Gastrocnemius medialis (tissue), 4 donors: ENCODE results near the gene CYP19A1. TPM values are rescaled to one million over a fixed set of nuclear protein-coding genes. Genes with fewer than 3 reads are reported as not detected.
A peak's percentile ranks its signal among the peaks of the same experiment; 100 is the strongest.

Source experiments
- ATAC-seq, 2 donors: fragments of 150-250 bp; one replicate each; pipeline ENCODE4 v1.9.1; 2016
- DNase-seq, 2 donors: peaks; one replicate each; pipeline ENCODE4 v3.0.0-alpha.2; 2019
- H3K27ac ChIP-seq, 4 donors: fragments of 200-600 bp; sonication (generic); 1 replicate in 1 of 4; 2 replicates in 3 of 4; pipeline ENCODE4 v1.5.1; 2016 to 2018; ENCODE audit warnings: mild to moderate bottlenecking in 2 of 4, moderate library complexity in 1 of 4
- H3K27me3 ChIP-seq, 3 donors: fragments of 200-600 bp; sonication (generic) in 2 of 3; 1 replicate in 1 of 3; 2 replicates in 2 of 3; pipeline versions ENCODE4 v1.5.1 to v1.6.0; 2016 to 2019; ENCODE audit warnings: mild to moderate bottlenecking in 1 of 3, moderate library complexity in 1 of 3
- H3K36me3 ChIP-seq, 2 donors: fragments of 200-600 bp; sonication (generic) in 1 of 2; one replicate each; pipeline ENCODE4 v1.5.1; 2017 to 2018
- H3K4me1 ChIP-seq, 2 donors: fragments of 200-600 bp; sonication (generic) in 1 of 2; one replicate each; pipeline ENCODE4 v1.5.1; 2016 to 2017; ENCODE audit warnings: mild to moderate bottlenecking in 2 of 2
- H3K4me3 ChIP-seq, 4 donors: fragments of 200-600 bp; sonication (generic) in 3 of 4; 1 replicate in 1 of 4; 2 replicates in 3 of 4; pipeline ENCODE4 v1.5.1; 2016 to 2019; ENCODE audit warnings: mild to moderate bottlenecking in 2 of 4
- H3K9me3 ChIP-seq, 3 donors: fragments of 200-600 bp; sonication (generic) in 2 of 3; 1 replicate in 1 of 3; 2 replicates in 2 of 3; pipeline ENCODE4 v1.5.1; 2016 to 2019
- POLR2A ChIP-seq, 2 donors: fragments of 450-650 bp; IDR thresholded peaks; one replicate each; pipeline ENCODE4 v1.6.1; 2017; ENCODE audit warnings: antibody characterized with exemption in 2 of 2, mild to moderate bottlenecking in 2 of 2, moderate library complexity in 2 of 2
- in situ Hi-C, 4 donors: fragments of 200-750 bp; cut with MboI; loops; one replicate each; pipeline versions ENCODE4 v1.15.0 to v1.8.0; 2017; ENCODE audit warnings: low sequenced_read_pairs in 4 of 4
- intact Hi-C: fragments of 100-400 bp; cut with DNase I; formaldehyde crosslinking; loops from one replicate; pipeline ENCODE4 v1.15.1; 2023; ENCODE audit warnings: low total_unique reads
- total RNA-seq, 4 donors: library from RNA; depleted of rRNA; stranded (reverse); fragments of >200 nt; gene quantifications; one replicate each; pipeline versions ENCODE4 v1.1.0 to v1.2.3, GENCODE V29; 2016
- TF ChIP-seq, protein P1 (sequence below), 5 experiments: fragments of 450-650 bp in 3 of 5; fragments of 200-600 bp in 2 of 5; sonication (generic) in 2 of 5; IDR thresholded peaks in 4 of 5; conservative IDR thresholded peaks in 1 of 5; 1 replicate in 4 of 5; 2 replicates in 1 of 5; pipeline ENCODE4 v1.5.1; 2016 to 2019; ENCODE audit warnings: antibody characterized with exemption in 5 of 5, mild to moderate bottlenecking in 3 of 5, moderate library complexity in 3 of 5

CYP19A1 gene
- total RNA-seq, 4 donors from 2014 or later = 0.68 to 0.75 (median 0.71) TPM; not detected in 1

DNA sequence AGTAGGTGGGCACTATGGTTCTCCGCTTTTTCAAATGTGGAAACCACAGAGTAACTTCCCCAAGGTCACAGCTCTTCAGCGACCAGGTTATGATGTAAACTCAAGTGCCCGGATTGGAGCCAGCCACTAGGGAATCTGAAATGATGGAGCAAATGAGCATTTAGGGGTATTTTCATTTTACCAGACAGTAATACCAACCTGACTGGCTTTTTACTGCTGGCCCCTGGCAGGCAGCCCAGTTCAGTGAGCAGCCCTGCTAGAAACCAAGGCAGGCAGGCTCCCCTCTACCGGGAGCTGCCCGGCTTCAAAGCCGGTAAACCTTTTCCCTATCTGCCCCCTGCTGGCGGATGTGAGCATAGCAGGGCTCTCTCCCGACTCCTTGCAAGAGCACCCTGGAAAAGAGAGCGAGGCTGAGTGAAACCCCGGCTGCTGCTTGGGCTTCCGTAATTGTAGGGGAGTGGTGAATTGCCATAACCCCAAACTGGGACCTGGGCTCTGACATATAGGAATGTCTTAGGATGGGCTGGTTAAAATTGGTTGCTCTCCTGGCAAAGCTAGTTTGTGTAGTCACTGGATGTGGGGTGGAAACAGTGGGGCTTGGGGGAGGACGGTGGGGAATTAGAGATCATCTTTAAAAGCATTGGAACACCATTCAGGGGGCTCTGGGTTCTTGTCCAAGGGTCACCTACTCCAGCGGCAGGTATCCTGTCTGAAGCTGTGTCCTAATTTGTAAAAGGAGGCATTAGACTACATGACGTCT lies 145.7 kb downstream of the CYP19A1 start:
- intact Hi-C loops = loop anchor here (1.0 kb wide), 1 partner anchor 29 kb away; no protein-coding TSS in a partner anchor

DNA sequence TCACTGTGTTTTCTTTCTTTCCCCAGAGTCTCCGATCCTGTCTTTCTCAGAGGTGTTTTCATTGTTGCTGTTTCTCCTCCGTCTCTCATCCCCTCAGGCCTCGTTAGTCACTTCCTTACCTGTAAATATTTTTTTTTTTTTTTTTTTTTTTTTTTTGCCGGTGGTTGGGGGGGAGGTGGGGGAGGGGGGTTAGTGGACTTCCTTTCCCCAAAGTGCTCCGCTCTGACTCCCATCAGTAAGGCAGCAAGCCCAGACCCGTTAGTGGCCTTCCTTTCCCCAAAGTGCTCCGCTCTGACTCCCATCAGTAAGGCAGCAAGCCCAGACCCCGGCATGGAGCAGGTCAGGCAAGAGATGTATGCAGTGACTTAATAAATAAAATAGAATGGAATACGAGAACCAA lies 146.6 kb downstream of the CYP19A1 start:
- peak overlapping the region; percentile 79 to 90 (median 84) for H3K27ac ChIP-seq
- TF ChIP-seq POLR2A (IDR thresholded peaks at IDR 0.05) = no peak
- TF ChIP-seq, protein P1, sequence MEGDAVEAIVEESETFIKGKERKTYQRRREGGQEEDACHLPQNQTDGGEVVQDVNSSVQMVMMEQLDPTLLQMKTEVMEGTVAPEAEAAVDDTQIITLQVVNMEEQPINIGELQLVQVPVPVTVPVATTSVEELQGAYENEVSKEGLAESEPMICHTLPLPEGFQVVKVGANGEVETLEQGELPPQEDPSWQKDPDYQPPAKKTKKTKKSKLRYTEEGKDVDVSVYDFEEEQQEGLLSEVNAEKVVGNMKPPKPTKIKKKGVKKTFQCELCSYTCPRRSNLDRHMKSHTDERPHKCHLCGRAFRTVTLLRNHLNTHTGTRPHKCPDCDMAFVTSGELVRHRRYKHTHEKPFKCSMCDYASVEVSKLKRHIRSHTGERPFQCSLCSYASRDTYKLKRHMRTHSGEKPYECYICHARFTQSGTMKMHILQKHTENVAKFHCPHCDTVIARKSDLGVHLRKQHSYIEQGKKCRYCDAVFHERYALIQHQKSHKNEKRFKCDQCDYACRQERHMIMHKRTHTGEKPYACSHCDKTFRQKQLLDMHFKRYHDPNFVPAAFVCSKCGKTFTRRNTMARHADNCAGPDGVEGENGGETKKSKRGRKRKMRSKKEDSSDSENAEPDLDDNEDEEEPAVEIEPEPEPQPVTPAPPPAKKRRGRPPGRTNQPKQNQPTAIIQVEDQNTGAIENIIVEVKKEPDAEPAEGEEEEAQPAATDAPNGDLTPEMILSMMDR (IDR thresholded peaks at IDR 0.05 in 4 of 5, conservative IDR thresholded peaks at IDR 0.05 in 1 of 5) = no peak
- ATAC-seq (no peak), DNase-seq (no peak)
- H3K36me3 ChIP-seq = no peaks in the 10 kb centered on the region
- H3K4me1 ChIP-seq = peaks cover 26 to 37% of the 10 kb centered on the region in 2 donors
- in situ Hi-C loops = no loop called here
- H3K9me3 ChIP-seq = no peaks in the 10 kb centered on the region
- peak overlapping the region in 3 of 4 donors; percentile 26 to 42 (median 31) for H3K4me3 ChIP-seq
- no peaks in the 10 kb centered on the region for H3K27me3 ChIP-seq
- intact Hi-C loops = loop anchor here (1.0 kb wide), 1 partner anchor 28 kb away; no protein-coding TSS in a partner anchor

More for the DNA sequence above, 145.7 kb downstream of the CYP19A1 start:
- Histone ChIP-seq H3K4me1 (peaks cover 26 to 37% of the 10 kb centered on the region in 2 donors), H3K4me3 (peak overlapping the region in 1 of 4 donors; percentile 10), H3K36me3 (no peaks in the 10 kb centered on the region), H3K9me3 (no peaks in the 10 kb centered on the region), H3K27me3 (no peaks in the 10 kb centered on the region), H3K27ac (peak overlapping the region in 3 of 4 donors; percentile 83 to 90 (median 85))
- no peak for TF ChIP-seq POLR2A (IDR thresholded peaks at IDR 0.05)
- TF ChIP-seq, protein P1 (IDR thresholded peaks at IDR 0.05 in 4 of 5, conservative IDR thresholded peaks at IDR 0.05 in 1 of 5) = peak; percentile 80 to 95 (median 92)
- DNase-seq = peak; percentile 75 to 83
- in situ Hi-C loops = no loop called here
- peak; percentile 48 to 73 for ATAC-seq

DNA sequence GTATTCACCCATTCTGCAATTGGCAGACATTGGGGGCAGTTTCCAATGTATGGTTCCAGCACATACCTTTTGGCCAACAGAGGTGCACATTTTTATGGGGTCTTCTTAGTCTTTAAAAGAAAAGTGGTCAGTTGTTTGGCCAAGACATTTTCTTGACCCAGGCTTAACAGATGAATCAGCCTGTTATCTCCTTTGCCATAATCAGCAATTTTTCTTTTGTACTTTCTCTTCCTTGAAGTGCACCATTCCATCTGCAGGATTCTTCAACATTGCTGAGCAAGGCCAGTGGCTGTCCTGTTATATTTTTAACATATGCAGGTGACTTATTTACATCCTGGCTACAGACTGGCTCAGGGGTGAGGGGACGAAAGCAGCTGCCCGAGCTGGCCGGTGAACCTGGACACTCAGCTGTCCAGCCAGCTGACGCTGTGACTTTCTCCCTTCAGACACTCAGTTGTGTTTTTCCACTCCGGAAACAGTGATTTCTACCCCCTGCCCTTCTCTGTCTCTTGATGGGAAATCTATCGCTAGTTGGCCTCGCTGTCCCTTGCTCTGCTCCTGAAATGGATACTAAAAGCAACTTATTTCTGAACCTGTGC lies 147.2 kb downstream of the CYP19A1 start:
- no peaks in the 10 kb centered on the region for H3K27me3 ChIP-seq
- H3K27ac ChIP-seq = peak overlapping the region; percentile 79 to 90 (median 84)

DNA sequence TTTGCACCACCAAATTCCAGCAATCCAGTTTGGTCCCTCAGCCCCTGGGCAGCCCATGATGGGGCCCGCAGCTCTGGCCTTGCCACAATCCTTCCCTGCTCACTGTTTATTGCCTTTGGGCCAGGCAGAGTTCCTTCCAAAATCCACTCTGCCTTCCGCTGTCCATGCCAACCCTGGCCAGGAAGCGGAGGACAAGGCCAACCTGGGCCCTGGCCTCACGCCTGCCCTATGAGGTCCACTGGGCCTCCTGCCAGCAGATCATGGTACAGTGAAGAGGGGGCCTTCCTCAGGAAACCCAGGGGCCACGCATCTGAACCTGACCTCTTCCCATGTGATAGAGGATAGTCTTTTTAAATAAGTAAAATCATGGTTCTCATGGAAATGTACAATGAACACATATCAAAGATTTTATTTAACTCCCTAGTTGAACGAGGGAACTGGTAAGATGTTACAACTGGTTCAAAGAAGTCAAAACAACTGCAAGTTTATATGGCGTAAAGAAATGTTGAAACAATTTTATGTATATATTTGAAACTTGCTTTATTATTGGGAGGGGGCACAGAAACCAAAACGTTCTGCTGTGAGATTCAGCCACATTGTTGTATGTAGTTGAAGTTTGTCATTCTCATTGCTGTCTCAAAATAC lies 147.8 kb downstream of the CYP19A1 start:
- intact Hi-C loops (no loop called here), in situ Hi-C loops (no loop called here)
- peak in 1 of 2 donors; percentile 46 for DNase-seq
- Histone ChIP-seq H3K27me3 (no peaks in the 10 kb centered on the region), H3K4me1 (peaks cover 26 to 37% of the 10 kb centered on the region in 2 donors), H3K36me3 (no peaks in the 10 kb centered on the region), H3K27ac (peak overlapping the region; percentile 79 to 90 (median 84)), H3K4me3 (no peak overlapping the region), H3K9me3 (no peaks in the 10 kb centered on the region)
- no peak for TF ChIP-seq POLR2A (IDR thresholded peaks at IDR 0.05)
- TF ChIP-seq, protein P1 (IDR thresholded peaks at IDR 0.05 in 4 of 5, conservative IDR thresholded peaks at IDR 0.05 in 1 of 5) = no peak
- ATAC-seq = peak in 1 of 2 donors; percentile 38

More for the DNA sequence above, 147.2 kb downstream of the CYP19A1 start:
- intact Hi-C loops (no loop called here), in situ Hi-C loops (no loop called here)
- peak overlapping the region in 3 of 4 donors; percentile 26 to 42 (median 31) for H3K4me3 ChIP-seq
- peaks cover 26 to 37% of the 10 kb centered on the region in 2 donors for H3K4me1 ChIP-seq
- no peaks in the 10 kb centered on the region for H3K36me3 ChIP-seq
- TF ChIP-seq, protein P1 (IDR thresholded peaks at IDR 0.05 in 4 of 5, conservative IDR thresholded peaks at IDR 0.05 in 1 of 5) = no peak
- TF ChIP-seq POLR2A (IDR thresholded peaks at IDR 0.05) = peak in 1 of 2 donors; percentile 12
- ATAC-seq (peak; percentile 83 to 87), DNase-seq (peak; percentile 82 to 84)
- H3K9me3 ChIP-seq = no peaks in the 10 kb centered on the region
